ENCODE measurements around the gene TRPC4AP. TPM values are rescaled to one million over a fixed set of nuclear protein-coding genes. Genes with fewer than 3 reads are reported as not detected.

TRPC4AP gene
- total RNA-seq, 1 donor from 2014 or later: 35.3 TPM

DNA sequence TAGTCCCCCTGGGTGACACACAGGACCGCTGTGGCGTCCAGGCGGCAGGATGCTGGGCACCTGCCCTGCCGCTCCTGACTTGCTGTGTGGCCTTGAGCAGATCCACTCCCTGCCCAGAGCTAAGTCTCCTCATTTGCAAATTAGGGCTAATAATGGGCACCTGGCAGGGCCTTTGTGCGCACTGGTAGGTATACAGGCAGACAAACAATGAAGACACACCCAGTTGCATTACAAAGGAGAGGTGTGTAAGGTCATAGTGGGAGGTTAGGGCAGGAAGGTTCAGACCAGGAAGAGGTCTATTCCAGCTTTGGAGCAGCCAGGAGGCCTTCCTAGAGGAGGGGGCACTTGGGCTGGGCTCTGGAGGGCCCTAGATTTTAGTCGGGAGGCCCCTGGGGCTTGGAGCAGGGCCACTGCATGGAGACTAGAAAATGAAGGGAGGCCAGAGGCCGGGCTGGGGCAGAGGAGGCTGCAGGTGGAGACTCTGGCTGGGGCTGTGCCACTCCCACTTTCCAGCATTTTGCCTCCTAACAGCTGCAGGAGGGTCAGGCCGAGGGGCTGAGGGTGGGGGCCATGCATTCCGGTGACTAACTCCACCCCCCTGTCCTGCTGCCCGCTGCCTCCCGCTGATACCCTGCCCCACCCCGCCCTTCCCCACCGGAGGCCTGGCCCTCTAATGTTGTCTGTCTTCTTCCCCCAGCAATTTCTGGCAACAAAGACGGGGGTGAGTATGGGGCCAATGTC is 108.4 kb downstream of the TRPC4AP start:
- DNase-seq (ENCODE audit: missing footprints) (no peak), ATAC-seq (no peak)
- intact Hi-C loops (cut with DNase I): no loop called here

DNA sequence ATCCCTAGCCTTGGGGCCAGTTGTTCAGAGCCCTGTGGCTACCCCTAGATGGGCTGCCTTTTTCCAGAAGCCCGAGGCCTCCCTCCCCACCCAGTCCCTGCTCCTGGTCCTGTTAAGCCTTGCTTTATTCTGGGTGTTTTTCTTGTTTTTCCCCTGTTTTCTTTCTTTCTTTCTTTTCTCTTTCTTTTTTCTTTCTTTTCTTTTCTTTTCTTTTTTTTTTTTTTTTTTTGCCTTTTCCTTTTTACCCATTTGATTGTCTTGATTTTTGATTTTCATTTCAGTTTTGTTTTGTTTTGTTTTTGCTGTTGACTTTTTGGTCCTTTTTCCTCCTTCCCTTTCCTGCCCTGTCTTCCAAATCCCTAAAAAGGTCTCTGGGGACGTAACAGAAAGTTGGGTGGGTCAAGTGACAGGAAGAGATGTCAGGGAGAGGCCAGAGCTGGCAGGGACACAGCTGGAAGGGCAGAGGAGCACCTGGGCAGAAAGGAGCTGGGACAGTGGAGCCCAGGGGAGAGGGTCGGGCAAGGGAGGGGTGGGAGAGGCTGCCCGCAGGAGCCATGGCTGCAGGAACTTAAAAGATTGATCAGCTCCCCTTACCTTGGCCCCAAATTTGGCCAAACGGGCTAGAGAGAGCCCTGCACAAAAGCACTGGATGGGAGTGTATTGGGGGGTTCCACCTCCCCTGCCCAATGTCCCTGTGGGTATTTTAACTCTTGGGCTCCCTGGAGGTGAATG is 109.4 kb downstream of the TRPC4AP start:
- intact Hi-C loops (cut with DNase I): no loop called here
- no peak for DNase-seq (ENCODE audit: missing footprints)
- ATAC-seq: no peak

DNA sequence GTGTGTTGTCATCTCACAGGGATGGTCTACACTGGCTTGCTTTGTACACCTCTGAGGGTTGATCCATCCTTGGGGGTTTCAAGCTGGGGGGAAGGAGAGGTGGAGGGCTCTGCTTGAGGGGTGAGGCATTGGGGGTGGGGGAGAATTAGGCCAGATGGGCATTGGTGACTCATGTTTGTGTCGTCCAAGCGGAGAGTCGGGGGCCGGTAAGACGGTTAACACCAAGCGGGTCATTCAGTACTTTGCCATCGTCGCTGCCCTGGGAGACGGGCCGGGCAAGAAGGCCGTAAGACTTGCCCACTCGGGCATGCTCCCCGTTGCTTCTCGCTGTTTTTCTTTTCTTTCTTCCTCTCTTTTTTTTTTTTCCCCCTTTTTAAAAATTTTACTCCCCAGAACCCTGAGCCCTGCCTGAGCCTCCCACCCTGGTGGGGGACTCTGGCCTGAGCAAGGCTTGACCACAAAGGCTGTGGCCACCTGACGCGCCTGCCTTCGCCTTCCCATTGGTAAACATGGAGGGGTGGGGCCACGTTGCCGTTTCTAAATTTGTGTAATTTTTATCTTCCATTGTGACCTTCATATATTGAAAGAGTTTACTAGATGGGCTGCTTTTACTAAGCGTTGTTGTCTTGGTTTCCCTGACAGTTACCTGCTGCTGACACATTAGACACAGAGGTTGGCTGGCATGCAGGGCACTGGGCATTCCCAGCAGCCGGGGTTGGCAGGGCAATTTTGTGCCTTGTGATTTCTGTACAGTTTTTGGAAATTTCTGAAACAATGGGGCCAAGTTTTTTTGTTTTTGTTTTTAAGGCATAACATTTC is 110.1 kb downstream of the TRPC4AP start:
- intact Hi-C loops (cut with DNase I): no loop called here
- DNase-seq (ENCODE audit: missing footprints) (no peak), ATAC-seq (no peak)

DNA sequence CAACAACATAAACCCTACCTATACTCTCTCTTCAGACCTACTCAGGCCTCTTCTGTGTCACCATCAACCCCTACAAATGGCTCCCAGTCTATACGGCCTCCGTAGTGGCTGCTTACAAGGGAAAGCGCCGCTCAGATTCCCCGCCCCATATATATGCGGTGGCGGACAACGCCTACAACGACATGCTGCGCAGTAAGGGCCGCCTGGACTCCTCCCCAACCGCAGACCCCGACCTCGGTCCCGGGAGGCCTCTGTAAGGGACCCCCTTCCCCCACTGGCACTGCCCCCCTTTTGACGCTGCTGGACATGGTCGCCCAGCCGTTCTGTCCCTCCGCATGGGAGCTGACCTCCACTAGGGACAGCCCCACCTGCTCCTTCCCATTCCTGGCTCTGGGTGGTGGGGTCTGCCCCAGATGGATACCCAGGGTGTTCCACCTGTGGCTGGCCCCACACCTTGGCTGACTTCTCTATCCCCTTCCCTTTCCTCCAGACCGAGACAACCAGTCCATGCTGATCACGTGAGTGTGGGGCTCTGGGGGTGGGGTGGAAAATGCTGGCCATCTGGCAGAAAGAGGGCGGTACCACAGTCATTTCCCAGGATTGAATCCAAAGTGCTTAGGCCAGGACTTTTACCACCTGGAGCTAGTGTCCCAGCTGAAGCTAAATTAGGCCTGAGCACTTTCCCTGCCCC is 111.9 kb downstream of the TRPC4AP start:
- DNase-seq (ENCODE audit: missing footprints) (no peak), ATAC-seq (peak; percentile 21)
- intact Hi-C loops (cut with DNase I): no loop called here

DNA sequence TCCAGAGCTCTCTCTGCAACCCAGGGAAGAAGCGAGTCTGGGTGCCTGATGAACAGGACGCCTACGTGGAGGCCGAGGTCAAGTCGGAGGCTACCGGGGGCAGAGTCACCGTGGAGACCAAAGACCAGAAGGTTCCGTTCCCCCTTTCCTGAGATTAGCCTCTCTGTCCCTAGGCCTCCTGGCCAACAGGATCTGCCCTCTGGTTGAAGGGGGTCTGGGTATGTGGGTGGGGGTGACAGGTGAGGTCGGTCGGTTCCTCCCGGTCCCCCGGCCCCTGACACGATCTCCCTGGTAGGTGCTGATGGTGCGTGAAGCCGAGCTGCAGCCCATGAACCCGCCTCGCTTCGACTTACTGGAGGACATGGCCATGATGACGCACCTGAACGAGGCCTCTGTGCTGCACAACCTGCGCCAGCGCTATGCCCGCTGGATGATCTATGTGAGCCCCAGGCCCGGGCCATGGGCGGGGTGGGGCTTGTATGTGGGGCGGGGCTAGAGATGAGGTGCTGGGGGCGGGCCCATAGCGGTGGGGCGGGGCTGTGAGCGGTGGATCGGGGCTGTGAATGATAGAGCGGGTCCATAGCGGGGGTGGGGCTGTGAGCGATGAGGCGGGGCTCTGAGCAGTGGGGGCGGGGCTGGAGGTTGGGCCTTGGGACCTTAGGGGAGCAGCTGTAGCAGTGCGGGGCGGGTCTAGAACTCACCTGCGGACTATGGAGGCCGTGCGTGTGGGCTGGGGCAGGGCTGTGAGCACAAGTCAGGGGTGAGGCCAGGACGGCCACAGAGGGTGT is 113.0 kb downstream of the TRPC4AP start:
- ATAC-seq: peak; percentile 76
- intact Hi-C loops (cut with DNase I): no loop called here
- DNase-seq (ENCODE audit: missing footprints): no peak

DNA sequence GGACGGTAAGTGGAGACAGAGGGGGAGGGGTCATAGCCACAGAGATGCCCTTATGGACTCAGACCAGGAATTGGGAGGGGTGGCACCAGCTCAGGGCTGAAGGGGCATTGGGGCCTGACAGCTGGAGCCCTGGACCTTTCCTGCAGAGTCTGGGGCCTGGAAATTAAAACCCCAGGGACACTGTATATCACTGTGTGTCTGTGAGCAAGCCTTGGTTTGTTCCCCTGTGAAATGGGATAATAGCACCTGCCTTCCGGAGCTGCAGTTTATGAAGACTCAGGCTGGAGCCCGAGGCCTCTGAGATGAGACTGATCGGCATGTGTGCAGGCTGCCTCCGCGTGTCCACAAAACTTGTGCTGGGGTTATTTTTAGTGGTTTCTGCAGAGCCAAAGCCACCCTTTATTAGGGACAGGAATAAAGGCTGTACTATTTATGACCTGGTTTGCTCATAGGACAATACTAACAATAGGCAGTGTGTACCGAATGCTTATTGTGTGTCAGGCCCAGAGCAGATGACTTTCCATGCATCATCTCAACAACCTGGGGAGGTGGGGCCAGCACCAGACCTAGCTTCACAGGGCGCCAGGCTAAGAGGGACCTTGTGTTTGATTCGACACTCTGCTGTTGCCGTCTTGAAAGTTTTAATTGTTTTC is 114.4 kb downstream of the TRPC4AP start:
- ATAC-seq (peak; percentile 5), DNase-seq (ENCODE audit: missing footprints) (no peak)
- intact Hi-C loops (cut with DNase I): no loop called here

DNA sequence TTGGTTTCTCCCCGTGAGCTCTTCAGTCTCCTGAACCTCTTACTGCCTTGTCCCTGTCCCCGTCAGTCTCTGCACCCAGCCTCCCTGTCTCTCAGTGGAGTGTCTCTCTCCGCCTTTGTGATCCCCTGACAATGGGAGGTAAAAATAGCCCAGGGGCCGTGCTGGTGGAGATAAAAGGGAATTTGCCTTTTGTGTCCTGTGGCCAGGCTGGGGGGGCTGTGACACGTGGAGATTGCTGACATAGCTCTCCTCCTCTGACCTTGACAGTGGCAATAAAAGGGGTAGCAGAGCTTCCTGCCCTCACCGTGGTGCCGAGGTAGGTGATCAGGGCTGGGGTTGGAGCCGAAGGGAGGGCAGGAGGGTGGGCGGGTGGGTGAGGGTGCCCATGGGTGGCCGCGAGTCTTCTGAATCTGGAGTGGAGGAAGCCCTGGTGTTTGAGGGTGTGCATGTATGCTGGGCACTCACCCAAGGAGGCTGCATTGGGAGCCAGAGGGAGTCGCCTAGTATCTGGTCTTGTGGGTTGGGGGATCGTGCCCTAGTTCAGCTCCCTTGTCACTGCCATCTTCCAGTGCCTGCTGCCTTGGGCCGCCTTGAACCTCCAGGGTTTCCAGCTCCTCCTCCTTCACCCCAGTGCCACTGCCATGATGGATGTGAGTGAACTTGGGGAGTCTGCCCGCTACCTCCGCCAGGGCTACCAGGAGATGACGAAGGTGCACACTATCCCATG is 115.1 kb downstream of the TRPC4AP start:
- DNase-seq (ENCODE audit: missing footprints) (no peak), ATAC-seq (peak; percentile 70)
- intact Hi-C loops (cut with DNase I): no loop called here

DNA sequence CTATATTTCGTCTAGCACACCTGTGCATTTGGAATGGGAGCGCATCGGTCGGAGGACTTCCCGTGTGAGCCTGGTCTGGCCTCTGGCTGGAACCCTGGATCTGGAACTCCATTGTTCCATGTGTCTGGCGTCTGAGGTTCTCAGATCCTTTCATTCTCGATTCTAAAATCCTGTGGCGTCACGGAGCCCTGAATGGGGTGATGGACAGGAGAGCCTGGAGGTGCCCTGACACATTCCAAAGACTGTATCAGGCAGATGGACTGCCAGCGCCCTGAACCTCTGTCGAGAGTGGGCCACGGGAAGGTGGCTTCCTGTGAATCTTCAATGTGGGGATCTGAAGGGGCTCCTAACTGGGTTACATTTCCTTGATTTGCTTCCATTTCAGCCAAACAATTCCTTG is 116.3 kb downstream of the TRPC4AP start:
- DNase-seq (ENCODE audit: missing footprints) (no peak), ATAC-seq (no peak)
- intact Hi-C loops (cut with DNase I): no loop called here

DNA sequence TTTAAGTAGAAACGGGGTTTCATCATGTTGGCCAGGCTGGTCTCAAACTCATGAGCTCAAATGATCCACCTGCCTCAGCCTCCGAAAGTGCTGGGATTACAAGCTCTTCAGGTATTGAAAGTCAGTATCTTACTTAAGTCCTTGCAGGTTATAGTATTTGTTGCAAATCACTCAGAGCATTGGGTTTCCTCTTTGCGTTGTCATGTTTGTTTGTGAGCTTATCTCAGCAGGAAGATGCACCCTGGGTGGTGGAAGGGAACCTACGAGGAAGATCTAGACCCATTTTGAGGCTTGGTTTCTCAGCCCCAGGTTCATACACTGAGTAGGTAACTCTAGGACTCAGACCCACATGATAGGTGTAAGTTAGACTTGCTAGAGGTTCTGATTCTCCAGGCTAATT is 118.4 kb downstream of the TRPC4AP start:
- ATAC-seq (no peak), DNase-seq (ENCODE audit: missing footprints) (no peak)
- intact Hi-C loops (cut with DNase I): no loop called here

DNA sequence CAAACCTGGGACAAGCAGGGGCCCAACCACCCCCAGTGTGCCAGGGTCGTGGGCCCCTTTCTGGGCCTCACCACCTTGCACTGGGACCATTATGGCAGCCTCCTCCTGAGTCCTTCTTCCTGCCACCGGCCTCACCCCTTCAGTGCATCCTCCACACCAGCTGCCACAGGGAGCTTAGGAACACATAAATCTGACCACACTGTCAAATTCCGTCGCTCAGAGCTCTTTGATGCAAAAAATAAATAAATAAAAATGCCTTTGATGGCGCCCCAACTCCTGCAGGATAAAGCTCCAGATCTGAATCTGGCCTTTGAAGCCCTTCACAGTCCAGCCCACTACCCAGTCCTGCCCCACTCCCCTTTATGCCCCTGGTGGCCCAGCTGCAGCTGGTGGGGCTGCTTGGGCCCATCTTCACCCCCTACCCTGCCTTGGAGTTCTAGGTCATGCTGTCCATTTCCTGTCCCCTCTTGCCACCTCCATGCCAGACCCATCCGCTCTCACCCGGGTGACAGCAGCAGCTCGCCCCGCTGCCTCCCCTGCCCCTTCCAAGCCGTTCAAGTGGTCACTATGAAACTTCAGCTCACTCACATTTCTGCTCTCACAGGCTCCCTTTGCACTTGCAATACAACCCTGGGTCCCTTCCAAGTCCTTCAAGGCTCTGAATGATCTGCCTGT is 120.9 kb downstream of the TRPC4AP start:
- no peak for ATAC-seq
- DNase-seq (ENCODE audit: missing footprints): no peak
- intact Hi-C loops (cut with DNase I): no loop called here

DNA sequence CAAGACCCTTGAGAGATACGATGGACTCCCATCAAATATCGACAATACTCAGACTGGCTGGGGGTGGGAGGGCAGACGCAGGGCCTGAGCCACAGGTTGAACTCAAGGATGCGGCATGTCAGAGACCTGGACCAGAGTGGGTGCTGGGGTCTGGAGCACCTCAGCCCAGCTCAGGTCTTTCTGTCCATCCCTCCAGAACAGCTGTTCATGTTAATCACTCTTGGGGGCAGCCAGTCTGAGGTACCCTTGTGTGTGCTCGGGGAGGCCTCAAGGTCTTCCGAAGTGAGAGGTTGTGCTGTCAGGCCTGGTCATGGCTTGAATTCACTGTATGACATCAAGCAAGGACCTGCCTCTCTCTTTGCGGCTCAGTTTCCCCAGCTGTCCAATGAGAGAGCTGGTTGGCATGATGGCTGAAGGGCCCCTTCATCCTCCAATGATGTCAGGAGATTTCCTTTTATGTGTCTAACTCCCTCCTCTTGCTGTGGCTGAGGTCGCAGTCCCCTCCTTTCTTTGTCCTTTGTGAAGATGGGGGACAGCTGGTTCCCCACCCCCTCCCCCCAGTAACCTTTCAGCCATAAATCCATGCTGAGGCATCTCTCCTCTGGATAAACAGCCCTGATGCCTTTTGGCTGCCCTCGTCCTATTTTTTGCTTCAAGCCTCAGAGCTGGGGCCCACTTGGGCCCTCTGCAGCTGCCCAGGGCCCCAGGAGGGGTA is 121.6 kb downstream of the TRPC4AP start:
- no peak for ATAC-seq
- no peak for DNase-seq (ENCODE audit: missing footprints)
- intact Hi-C loops (cut with DNase I): no loop called here

DNA sequence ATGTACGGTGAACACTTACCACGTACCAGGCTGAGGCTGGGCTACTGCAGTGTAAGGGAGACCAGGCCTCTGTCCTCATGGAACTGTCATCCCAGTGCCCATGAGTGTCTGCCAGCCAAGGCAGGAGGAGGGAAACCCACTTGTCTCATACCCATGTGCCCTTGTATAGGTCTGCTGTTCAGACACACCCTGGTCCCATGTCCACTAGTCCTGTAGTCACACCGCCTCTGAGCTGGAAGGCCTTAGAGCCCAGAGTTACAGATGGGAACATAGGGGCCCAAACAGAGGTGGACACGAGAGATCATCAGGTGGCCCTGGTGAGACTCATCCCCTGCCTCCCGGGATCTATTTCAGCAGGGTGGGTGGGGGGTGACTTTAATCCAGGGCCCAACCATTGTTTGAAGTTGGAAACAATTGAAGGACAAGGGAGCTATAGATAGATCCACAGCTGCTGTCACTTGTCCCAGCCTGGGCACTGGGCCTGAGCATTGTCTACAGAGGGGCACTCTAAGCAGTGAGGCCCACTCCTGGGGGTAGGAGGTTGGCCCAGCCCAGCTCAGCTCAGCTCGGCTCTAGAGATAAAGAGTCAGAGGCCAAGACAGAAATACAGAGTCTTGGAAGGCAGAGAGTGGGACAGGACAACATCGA is 122.3 kb downstream of the TRPC4AP start:
- no peak for DNase-seq (ENCODE audit: missing footprints)
- peak; percentile 58 for ATAC-seq
- intact Hi-C loops (cut with DNase I): no loop called here

DNA sequence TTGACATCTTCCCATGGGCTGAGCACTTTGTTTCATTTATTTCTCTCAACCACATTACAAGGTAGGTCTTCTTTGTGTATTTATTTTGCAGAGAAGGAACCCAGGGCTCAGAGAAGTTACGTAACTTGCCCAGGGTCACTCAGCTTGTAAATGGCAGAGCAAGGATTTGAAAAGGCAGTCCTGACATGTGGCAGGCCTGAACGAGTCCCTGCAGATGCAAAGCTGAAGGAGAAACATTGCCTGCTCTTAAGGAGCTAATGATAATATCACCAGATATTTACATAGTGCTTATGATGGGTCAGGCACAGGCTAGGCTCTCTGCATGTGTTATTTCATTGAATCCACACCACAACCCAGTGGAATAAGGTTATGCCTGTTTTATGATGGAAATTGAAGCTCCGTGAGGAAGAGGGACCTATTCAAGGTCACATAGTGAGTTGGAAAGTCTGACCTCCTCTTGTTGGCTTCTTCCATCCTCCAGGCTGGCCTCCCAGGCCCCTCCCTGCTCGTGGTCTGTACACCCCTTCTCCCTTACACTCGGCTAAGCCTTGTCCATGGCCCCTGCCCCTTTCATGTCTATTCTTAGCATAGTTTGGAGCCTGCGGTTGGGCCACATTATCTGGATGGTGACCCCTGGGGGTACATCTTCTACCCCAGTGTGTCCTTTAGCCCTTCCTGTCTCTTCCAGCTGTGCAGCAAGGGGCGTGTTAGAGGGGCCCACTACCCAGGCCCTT is 124.4 kb downstream of the TRPC4AP start:
- peak; percentile 14 for ATAC-seq
- intact Hi-C loops (cut with DNase I): no loop called here
- no peak for DNase-seq (ENCODE audit: missing footprints)

DNA sequence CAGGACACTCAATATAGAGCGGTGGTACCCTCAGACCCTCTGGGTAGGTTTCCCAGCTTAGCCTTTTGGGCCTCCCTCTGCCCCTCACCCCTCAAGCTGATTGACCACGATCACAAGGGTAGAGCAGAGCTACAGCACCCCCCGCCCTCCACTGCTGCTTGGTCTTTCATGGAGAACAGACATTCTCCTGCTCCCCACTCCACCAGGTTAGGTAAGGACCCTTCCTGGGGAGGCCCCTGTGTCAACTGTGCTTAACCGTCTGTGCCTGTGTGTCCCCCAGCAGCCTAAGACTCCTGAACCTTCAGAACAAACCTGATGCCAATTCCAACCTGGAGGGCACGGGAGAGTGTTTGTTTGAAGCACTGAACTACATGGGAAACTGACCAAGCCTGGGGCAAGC is 125.2 kb downstream of the TRPC4AP start:
- intact Hi-C loops (cut with DNase I): no loop called here
- ATAC-seq (no peak), DNase-seq (ENCODE audit: missing footprints) (no peak)

DNA sequence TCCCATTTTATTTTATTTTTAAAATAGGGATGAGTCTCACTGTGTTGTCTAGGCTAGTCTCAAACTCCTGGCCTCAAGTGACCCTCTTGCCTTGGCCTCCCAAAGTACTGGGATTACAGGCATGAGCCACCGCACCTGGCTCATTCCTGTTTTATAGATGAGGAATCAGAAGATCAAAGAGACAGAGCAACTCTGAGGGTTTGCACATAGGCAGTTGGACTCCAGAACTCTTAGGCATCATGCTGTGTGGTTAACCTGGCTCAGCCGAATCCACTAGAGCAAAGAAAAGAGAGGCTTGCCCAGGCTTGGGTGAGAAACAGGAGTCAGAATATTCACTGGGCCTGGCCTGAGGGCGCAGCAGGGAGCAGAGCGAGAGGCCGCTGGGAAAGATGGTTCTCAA is 127.6 kb downstream of the TRPC4AP start:
- no peak for ATAC-seq
- DNase-seq (ENCODE audit: missing footprints): no peak
- intact Hi-C loops (cut with DNase I): no loop called here

Measured in Right ventricle myocardium inferior (tissue), 1 donor.